VCaP (cell line): ENCODE data around the gene LGI2.

Source experiments
- H3K27ac ChIP-seq: fragments of 450-650 bp; 2 replicates; pipeline ENCODE4 v1.5.1; 2017
- CTCF ChIP-seq: fragments of 450-650 bp; conservative IDR thresholded peaks from 2 replicates; pipeline ENCODE4 v1.5.1; 2017; ENCODE audit warnings: mild to moderate bottlenecking, moderate library complexity

The LGI2 gene

GRCh38 chr4:25007598-25007997 lies 23.1 kb downstream of the LGI2 start:
- H3K27ac ChIP-seq, result no peak overlapping the region
- no peak for TF ChIP-seq CTCF

- no peak for TF ChIP-seq CTCF
- H3K27ac ChIP-seq, result no peak overlapping the region
These were observed 28.1 kb downstream of the LGI2 start for GRCh38 chr4:25002681-25003080.

- no peak for TF ChIP-seq CTCF
- no peak overlapping the region for H3K27ac ChIP-seq
These were observed 29.2 kb downstream of the LGI2 start for GRCh38 chr4:25001509-25001908.

- TF ChIP-seq CTCF, result no peak
- H3K27ac ChIP-seq, result no peak overlapping the region
These were observed 30.1 kb downstream of the LGI2 start for GRCh38 chr4:25000639-25001038.

- no peak for TF ChIP-seq CTCF
- no peak overlapping the region for H3K27ac ChIP-seq
These were observed 31.2 kb downstream of the LGI2 start for GRCh38 chr4:24999392-25000089.

GRCh38 chr4:24995346-24995919 lies 35.3 kb downstream of the LGI2 start:
- no peak for TF ChIP-seq CTCF
- H3K27ac ChIP-seq, result no peak overlapping the region

GRCh38 chr4:24993551-24994080 lies 37.1 kb downstream of the LGI2 start:
- no peak overlapping the region for H3K27ac ChIP-seq
- TF ChIP-seq CTCF, result no peak
